ENCODE measurements around the gene RPL6.

RPL6 gene

DNA sequence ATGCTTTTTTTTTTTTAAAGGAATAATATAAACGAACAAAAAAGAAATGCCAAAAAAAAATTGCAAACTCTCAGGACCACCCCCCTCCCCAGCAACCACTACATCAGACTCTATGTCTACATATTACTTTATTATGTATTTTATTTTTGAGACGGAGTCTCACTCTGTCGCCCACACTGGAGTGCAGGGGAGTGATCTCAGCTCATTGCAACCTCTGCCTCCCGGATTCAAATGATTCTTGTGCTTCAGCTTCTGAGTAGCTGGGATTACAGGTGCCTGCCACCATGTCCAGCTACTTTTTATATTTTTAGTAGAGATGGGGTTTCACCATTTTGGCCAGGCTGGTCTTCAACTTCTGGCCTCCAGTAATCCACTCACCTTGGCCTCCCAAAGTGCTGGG, 50.1 kb downstream of the RPL6 start:
- no peak for ATAC-seq (replicated peaks; ENCODE audit: extremely low read depth, poor library complexity, severe bottlenecking)
- DNase-seq (ENCODE audit: low spot score in 2 of 2), result no peak
- no peaks in the 10 kb centered on the region for H3K27me3 Mint-ChIP-seq
- no peak overlapping the region for H3K4me3 Mint-ChIP-seq
- peaks cover 3% of the 10 kb centered on the region for H3K36me3 Mint-ChIP-seq (ENCODE audit: insufficient read depth)
- peaks cover 13% of the 10 kb centered on the region for H3K4me1 Mint-ChIP-seq
- H3K27ac Mint-ChIP-seq (ENCODE audit: low read depth), result no peak overlapping the region
- no peaks in the 10 kb centered on the region for H3K9me3 Mint-ChIP-seq

DNA sequence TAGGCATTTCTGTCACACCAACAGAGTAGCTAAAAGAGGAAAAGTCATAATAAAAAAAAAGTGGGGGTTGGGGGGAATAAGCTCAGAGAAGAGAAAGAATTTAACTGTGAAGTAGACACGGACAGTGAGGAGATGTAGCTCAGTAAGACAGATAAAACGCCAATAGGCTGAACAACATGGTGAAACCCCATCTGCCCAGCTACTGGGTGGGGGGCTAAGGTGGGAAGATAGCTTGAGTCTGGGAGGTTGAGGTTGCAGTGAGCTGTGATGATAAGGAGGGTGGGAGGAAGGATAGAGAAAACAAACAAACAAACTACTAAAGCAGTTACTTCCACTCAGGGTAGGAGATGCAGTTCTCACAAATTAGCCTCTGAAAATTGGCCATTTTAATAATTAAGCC, 52.2 kb downstream of the RPL6 start:
- Mint-ChIP-seq H3K9me3 (no peaks in the 10 kb centered on the region), H3K36me3 (ENCODE audit: insufficient read depth) (peaks cover 3% of the 10 kb centered on the region), H3K4me1 (peaks cover 21% of the 10 kb centered on the region), H3K27me3 (no peaks in the 10 kb centered on the region), H3K4me3 (no peak overlapping the region), H3K27ac (ENCODE audit: low read depth) (no peak overlapping the region)
- ATAC-seq (replicated peaks; ENCODE audit: extremely low read depth, poor library complexity, severe bottlenecking) (no peak), DNase-seq (ENCODE audit: low spot score in 2 of 2) (no peak)
